C4-2B (cell line): Measurements from ENCODE around the gene MAP7D1.

Experiments
- H3K27ac ChIP-seq: fragments of 450-650 bp; 2 replicates; pipeline ENCODE4 v1.5.1; 2017
- CTCF ChIP-seq: fragments of 450-650 bp; conservative IDR thresholded peaks from 2 replicates; pipeline ENCODE4 v1.5.1; 2017; ENCODE audit warnings: mild to moderate bottlenecking
- ZFX ChIP-seq: fragments of 450-650 bp; IDR thresholded peaks from 2 replicates; pipeline ENCODE4 v1.6.1; 2017

MAP7D1 gene

DNA sequence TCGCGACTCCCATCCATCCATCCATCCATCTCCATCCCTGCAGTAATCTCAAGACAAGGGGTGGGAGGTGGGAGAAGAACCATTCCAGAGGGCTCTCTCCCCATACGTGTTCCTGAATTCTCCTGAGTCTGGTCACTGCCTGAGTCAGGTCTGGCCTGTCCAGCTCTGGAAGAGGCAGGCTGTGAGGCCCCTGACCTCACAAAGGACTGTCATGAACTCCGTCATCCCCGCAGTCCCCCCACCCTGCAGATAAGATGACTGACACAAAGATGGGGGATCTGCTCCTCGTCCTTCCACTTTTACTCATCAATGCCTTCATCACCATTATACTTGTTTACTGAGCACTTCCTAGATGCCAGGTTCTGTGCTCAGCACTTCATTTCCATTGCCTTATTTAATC is 1.6 kb upstream of the MAP7D1 start:
- no peak overlapping the region for H3K27ac ChIP-seq
- no peak for TF ChIP-seq ZFX
- TF ChIP-seq CTCF, result no peak

GRCh38 chr1:36154765-36155407 is 1.1 kb upstream of the MAP7D1 start:
- no peak for TF ChIP-seq CTCF
- TF ChIP-seq ZFX, result no peak
- H3K27ac ChIP-seq, result peak overlapping the region; percentile 98

DNA sequence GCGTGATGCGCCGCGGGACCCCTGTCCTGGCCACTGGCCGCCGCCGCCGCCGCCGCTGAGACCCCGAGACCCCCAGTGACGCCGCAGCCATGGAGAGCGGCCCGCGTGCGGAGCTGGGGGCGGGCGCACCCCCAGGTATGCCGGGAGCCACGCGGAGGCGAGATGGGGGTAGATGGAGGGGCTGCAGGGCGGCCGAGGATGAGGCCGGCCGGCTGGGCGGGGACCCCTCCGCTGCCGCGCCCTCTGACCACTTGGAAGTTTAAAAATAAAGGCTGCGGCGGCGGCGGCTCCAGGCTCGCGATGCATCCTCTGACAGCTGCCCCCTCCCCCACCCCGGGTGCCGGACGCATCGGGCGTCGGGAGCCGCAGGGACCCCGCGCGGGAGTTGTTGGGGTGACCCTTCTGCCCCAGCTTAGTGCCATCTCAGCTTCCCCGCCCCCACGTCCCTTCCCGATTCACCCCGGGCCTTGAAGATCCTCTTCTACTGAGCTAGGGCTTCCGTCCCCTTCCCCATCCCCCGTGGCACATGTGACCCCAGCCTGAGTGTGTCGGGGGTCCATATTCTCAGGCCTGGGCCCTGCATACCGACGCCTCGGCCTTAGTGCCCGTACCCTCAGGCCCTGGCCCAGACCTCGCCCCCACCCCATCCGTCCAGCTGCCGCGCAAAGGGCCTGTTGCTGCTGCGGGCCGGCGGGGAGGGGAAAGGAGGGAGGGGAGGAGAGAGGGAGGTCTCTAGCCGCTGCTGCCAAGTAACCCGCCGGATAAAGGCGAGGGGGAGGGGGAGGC is 562 bp downstream of the MAP7D1 start:
- peak overlapping the region; percentile 98 for H3K27ac ChIP-seq
- TF ChIP-seq ZFX (peak; percentile 66), CTCF (no peak)

DNA sequence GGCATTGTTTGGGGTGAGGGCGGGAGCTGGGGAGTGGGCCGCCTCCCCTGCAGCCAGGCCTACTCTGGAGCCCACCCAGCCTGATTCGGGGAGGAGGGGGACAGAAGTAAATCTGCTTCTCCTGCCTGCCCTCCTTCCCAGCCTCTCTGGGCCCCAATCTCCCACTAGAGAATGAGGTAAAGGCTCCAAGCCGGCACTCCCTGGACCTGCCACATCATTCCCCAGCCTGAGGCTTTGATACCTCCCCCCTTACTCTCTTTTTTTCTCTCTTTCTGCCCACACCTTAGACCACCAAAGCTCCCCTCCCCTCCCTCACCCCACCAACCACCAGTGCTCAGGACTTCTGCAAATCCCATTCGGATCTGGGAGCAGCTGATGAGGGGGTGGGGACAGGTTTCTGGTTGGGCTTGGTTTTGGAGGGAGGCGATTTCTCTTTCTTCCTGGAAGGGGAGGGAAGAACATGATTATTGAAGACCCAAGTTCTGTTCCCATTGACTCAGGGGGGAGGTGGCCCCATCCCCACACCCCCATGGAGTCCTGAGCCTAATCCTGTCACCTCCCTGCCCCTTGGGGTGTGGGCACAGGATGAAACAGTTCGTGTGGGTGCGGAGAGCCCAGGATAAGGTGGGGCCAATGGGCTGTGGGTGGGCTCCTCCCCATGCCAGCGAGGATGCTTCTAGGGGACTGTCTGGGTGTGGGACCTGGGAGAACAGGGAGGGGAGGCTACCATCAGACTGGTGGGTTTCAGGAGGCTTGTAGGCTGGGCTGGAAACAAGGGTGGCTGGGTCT is 1.3 kb downstream of the MAP7D1 start:
- no peak for TF ChIP-seq CTCF
- no peak for TF ChIP-seq ZFX
- H3K27ac ChIP-seq, result peak overlapping the region; percentile 98

DNA sequence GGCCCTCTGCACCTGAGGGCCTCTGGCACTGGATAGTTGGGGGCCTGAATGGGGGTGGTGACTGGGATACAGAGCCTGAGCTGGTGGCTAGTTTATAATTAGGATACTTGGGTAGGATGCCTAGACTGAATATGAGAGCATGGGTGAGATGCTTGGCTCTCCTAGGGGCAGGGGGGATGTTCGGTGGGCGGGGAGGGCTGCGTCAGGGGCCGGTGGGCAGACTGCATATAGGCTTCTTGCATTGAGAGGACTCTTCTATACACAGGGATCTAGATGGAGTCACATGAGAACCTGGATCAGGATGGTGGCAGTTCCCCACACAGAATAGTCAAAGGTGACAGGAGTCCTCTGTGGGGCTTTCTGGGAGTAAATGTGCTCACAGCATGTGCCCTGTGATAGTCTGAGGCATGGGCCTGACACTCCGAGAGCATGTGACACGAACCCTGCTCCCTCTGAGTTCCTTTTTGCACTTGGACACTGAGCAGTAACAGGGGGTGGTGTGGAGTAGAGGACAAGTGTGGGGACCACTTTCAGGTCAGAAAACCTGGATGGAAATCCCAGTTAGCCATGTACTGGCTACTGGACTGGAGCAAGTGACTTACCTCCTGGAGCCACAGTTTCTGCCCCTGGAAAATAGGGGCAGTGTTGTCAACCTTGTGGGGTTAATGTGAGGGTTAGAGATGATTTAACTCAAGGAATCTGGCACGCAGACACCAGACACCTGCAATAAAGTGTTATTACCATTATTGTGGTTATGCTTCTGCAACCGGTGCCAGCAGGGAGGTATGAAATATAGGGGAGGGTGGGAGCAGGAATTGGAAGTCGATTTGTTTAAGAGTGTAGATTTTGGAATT is 2.2 kb downstream of the MAP7D1 start:
- H3K27ac ChIP-seq, result peak overlapping the region; percentile 98
- TF ChIP-seq CTCF (no peak), ZFX (no peak)

DNA sequence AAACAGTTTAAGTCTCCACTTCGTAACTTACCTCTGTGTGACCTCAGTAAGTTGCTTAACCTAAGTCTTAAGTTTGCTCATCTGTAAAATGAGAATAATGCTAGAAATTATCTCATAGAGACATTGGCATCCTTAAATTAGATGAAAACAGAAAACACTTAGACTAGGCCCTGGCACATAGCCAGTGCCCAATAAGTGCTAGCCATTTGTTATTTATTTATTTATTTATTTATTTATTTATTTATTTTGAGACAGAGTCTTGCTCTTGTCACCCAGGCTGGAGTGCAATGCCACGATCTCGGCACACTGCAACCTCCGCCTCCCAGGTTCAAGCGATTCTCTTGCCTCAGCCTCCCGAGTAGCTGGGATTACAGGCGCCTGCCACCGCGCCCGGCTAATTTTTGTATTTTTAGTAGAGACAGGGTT is 2.9 kb downstream of the MAP7D1 start:
- peak overlapping the region; percentile 84 for H3K27ac ChIP-seq
